IMR-90 (cell line): ENCODE measurements around the gene SART1. TPM values are rescaled to one million over a fixed set of nuclear protein-coding genes. Genes with fewer than 3 reads are reported as not detected.

Experiments
- ATAC-seq: fragments of 200-7000 bp; cut with Tn5 transposase; 2 replicates; pipeline ENCODE4 v1.9.1; 2020; ENCODE audit warnings: low read depth, mild to moderate bottlenecking, moderate library complexity
- BruUV-seq: library from RNA; stranded (reverse); fragments of 400-500 nt; replicated peaks from 2 replicates; lab custom pipeline; 2021; lab: Mats Ljungman, UMichigan
- CTCF ChIA-PET: fragments of 300-600 bp; formaldehyde crosslinking; extraction: SDS; loops from one replicate; lab custom pipeline; 2021; ENCODE audit warnings: antibody characterized with exemption; lab: Yijun Ruan, JAX
- POLR2A ChIA-PET: fragments of 300-600 bp; sonication (Branson Sonifier 250); formaldehyde crosslinking; loops from one replicate; lab custom pipeline; 2022; ENCODE audit warnings: antibody characterized with exemption; ENCODE audit not compliant: unreplicated experiment; lab: Charles Lee
- DNase-seq: peaks from one replicate; pipeline ENCODE4 v3.0.0; 2013
- H2AFZ ChIP-seq: replicated peaks from 2 replicates; pipeline ENCODE3; 2013; ENCODE audit warnings: low read length, mild to moderate bottlenecking; ENCODE audit not compliant: poor library complexity
- H2AK5ac ChIP-seq: 2 replicates; pipeline ENCODE4 v1.6.1; 2013; ENCODE audit warnings: low read depth, low read length, inconsistent platforms
- H2AK9ac ChIP-seq: replicated peaks from 2 replicates; pipeline ENCODE3; 2013; ENCODE audit warnings: mild to moderate bottlenecking, low read depth, low read length, moderate library complexity; ENCODE audit not compliant: poor library complexity
- H2BK120ac ChIP-seq: 2 replicates; pipeline ENCODE4 v1.6.1; 2013; ENCODE audit warnings: low read depth, low read length, inconsistent platforms
- H2BK15ac ChIP-seq: 3 replicates; pipeline ENCODE4 v1.6.1; 2013; ENCODE audit warnings: low read depth, low read length, inconsistent platforms
- H2BK20ac ChIP-seq: 2 replicates; pipeline ENCODE4 v1.6.1; 2013; ENCODE audit warnings: low read depth, mild to moderate bottlenecking, inconsistent platforms, low read length, moderate library complexity
- H2BK5ac ChIP-seq: 2 replicates; pipeline ENCODE4 v1.6.1; 2013; ENCODE audit warnings: mild to moderate bottlenecking, low read depth, low read length, inconsistent platforms; ENCODE audit not compliant: poor library complexity, severe bottlenecking
- H3K14ac ChIP-seq: replicated peaks from 2 replicates; pipeline ENCODE4 v1.6.1; 2013; ENCODE audit warnings: low read depth, low read length, inconsistent platforms
- H3K18ac ChIP-seq: 2 replicates; pipeline ENCODE4 v1.6.1; 2013; ENCODE audit warnings: low read depth, low read length, control low read depth
- H3K23ac ChIP-seq: 2 replicates; pipeline ENCODE4 v1.6.1; 2013; ENCODE audit warnings: low read depth, low read length, inconsistent platforms
- H3K27ac ChIP-seq: 2 replicates; pipeline ENCODE4 v1.5.1; 2013; ENCODE audit warnings: mild to moderate bottlenecking, control low read depth, low read length; ENCODE audit not compliant: insufficient read depth
- H3K27me3 ChIP-seq: 2 replicates; pipeline ENCODE4 v1.6.1; 2013; ENCODE audit warnings: low read length; ENCODE audit not compliant: control insufficient read depth, insufficient read depth
- H3K36me3 ChIP-seq: 2 replicates; pipeline ENCODE4 v1.6.1; 2013; ENCODE audit warnings: low read length, mixed read lengths; ENCODE audit not compliant: control insufficient read depth, insufficient read depth
- H3K4ac ChIP-seq: 2 replicates; pipeline ENCODE4 v1.6.1; 2013; ENCODE audit warnings: low read depth, low read length, inconsistent platforms
- H3K4me1 ChIP-seq: 2 replicates; pipeline ENCODE4 v1.6.1; 2013; ENCODE audit warnings: low read length, mixed read lengths; ENCODE audit not compliant: control insufficient read depth, insufficient read depth
- H3K4me2 ChIP-seq: 2 replicates; pipeline ENCODE4 v1.6.1; 2013; ENCODE audit warnings: low read depth, mild to moderate bottlenecking, control low read depth, low read length, moderate library complexity
- H3K4me3 ChIP-seq: 2 replicates; pipeline ENCODE4 v1.5.1; 2013; ENCODE audit warnings: low read depth, mild to moderate bottlenecking, control low read depth, low read length, moderate library complexity; ENCODE audit not compliant: insufficient read depth
- H3K56ac ChIP-seq: 2 replicates; pipeline ENCODE4 v1.6.1; 2013; ENCODE audit warnings: low read length, inconsistent platforms; ENCODE audit not compliant: insufficient read depth; ENCODE audit errors: extremely low read depth
- H3K79me1 ChIP-seq, 2 experiments: 2 replicates each; pipeline ENCODE4 v1.6.1; 2013; ENCODE audit warnings: low read length in 2 of 2, inconsistent platforms in 1 of 2, low read depth in 1 of 2
- H3K9ac ChIP-seq: 2 replicates; pipeline ENCODE4 v1.6.1; 2013; ENCODE audit warnings: low read depth, low read length, control low read depth
- H3K9me1 ChIP-seq: 2 replicates; pipeline ENCODE4 v1.6.1; 2013; ENCODE audit warnings: low read length, inconsistent platforms; ENCODE audit not compliant: insufficient read depth
- H3K9me3 ChIP-seq: 2 replicates; pipeline ENCODE4 v1.6.1; 2013; ENCODE audit warnings: low read length; ENCODE audit not compliant: control insufficient read depth, insufficient read depth
- H4K20me1 ChIP-seq: 2 replicates; pipeline ENCODE4 v1.6.1; 2013; ENCODE audit warnings: low read length, inconsistent platforms; ENCODE audit not compliant: insufficient read depth
- H4K5ac ChIP-seq: 2 replicates; pipeline ENCODE4 v1.6.1; 2013; ENCODE audit warnings: mild to moderate bottlenecking, low read depth, low read length, control low read depth
- H4K8ac ChIP-seq, 2 experiments: 2 replicates each; pipeline ENCODE4 v1.6.1; 2013; ENCODE audit warnings: low read depth in 2 of 2, low read length in 2 of 2, control low read depth in 1 of 2, inconsistent platforms in 1 of 2
- H4K91ac ChIP-seq: 2 replicates; pipeline ENCODE4 v1.6.1; 2013; ENCODE audit warnings: low read depth, low read length, inconsistent platforms; ENCODE audit not compliant: insufficient read depth
- CEBPB ChIP-seq: IDR thresholded peaks from 2 replicates; pipeline ENCODE4 v1.6.1; 2012; ENCODE audit warnings: low read depth, low read length, improper control_type of control experiment
- NFE2L2 ChIP-seq: fragments of 150-350 bp; IDR thresholded peaks from 2 replicates; pipeline ENCODE4 v1.6.1; 2016; ENCODE audit warnings: low read depth, mild to moderate bottlenecking, low read length
- POLR2A ChIP-seq: IDR thresholded peaks from 2 replicates; pipeline ENCODE4 v1.6.1; 2012; ENCODE audit warnings: mild to moderate bottlenecking, low read depth, low read length
- RCOR1 ChIP-seq: IDR thresholded peaks from 2 replicates; pipeline ENCODE4 v1.6.1; 2012; ENCODE audit warnings: mild to moderate bottlenecking, low read length, improper control_type of control experiment; ENCODE audit not compliant: insufficient replicate concordance
- WGBS, 2 experiments: methylation state at CpG; one replicate each; pipeline versions ENCODE4 v1.1.5 to v1.1.7; 2013; ENCODE audit warnings: missing lambda C conversion rate in 2 of 2; ENCODE audit not compliant: insufficient read length in 1 of 2; ENCODE audit errors: extremely low coverage in 2 of 2; 5-methylcytosine and 5-hydroxymethylcytosine counted together
- dilution Hi-C: fragments of 300-500 bp; cut with HindIII; formaldehyde crosslinking; loops from one replicate; pipeline ENCODE4 v1.14.3; 2018; ENCODE audit warnings: low sequenced_read_pairs; ENCODE audit not compliant: unreplicated experiment
- in situ Hi-C: fragments of 300-500 bp; cut with MboI; formaldehyde crosslinking; loops from 3 replicates; pipeline ENCODE4 v1.14.3; 2019; ENCODE audit warnings: low sequenced_read_pairs, inconsistent platforms, mixed read lengths
- intact Hi-C: fragments of 100-400 bp; cut with micrococcal nuclease; formaldehyde crosslinking; loops from 2 replicates; pipeline ENCODE4 v1.10.0; 2022
- polyA plus RNA-seq, 3 experiments: library from polyadenylated mRNA; depleted of rRNA; stranded (reverse); fragments of >200 nt; gene quantifications; 2 replicates each; pipeline ENCODE4 v1.2.3, GENCODE V29; 2012; ENCODE audit warnings: low replicate concordance in 1 of 3
- total RNA-seq: library from RNA; depleted of rRNA; stranded (reverse); fragments of >200 nt; gene quantifications from 2 replicates; pipeline ENCODE4 v1.2.3, GENCODE V29; 2012

Gene SART1
- total and polyA plus RNA-seq, 2 of the 4 experiments (the other 2 are of a cell fraction), result 25.5 to 43.5 TPM

GRCh38 chr11:65952052-65952521, 9.4 kb upstream of the SART1 start:
- in situ Hi-C loops (no loop called here), dilution Hi-C loops (no loop called here), intact Hi-C loops (no loop called here)
- H2AK5ac ChIP-seq, result no peak overlapping the region
- no peak overlapping the region for H2BK5ac ChIP-seq
- no peaks in the 10 kb centered on the region for H4K20me1 ChIP-seq
- H3K56ac ChIP-seq, result no peak overlapping the region
- no CpG with 5 or more reads among the region's 6 CpGs for WGBS, 2 experiments
- no peak overlapping the region for H4K91ac ChIP-seq
- no peak overlapping the region for H4K8ac ChIP-seq
- CTCF ChIA-PET, result no interaction called here
- no peak overlapping the region for H4K5ac ChIP-seq
- no peaks in the 10 kb centered on the region; the same call in 1 of the 2 replicates for H3K9me1 ChIP-seq
- no peak overlapping the region for H2AK9ac ChIP-seq
- peaks cover 3% of the 10 kb centered on the region; the same call in 1 of the 2 replicates for H3K27me3 ChIP-seq
- H2BK120ac ChIP-seq, result no peak overlapping the region
- H3K9ac ChIP-seq, result no peak overlapping the region
- H3K4me2 ChIP-seq, result no peak overlapping the region
- H3K36me3 ChIP-seq, result no peaks in the 10 kb centered on the region
- no peak overlapping the region for H3K23ac ChIP-seq
- H3K9me3 ChIP-seq, result no peaks in the 10 kb centered on the region
- ATAC-seq (no peak), DNase-seq (no peak)
- H3K4me3 ChIP-seq, result no peak overlapping the region
- TF ChIP-seq NFE2L2 (no peak), RCOR1 (no peak), POLR2A (no peak), CEBPB (no peak)
- H3K4me1 ChIP-seq, result no peaks in the 10 kb centered on the region
- H3K79me1 ChIP-seq, result no peaks in the 10 kb centered on the region
- H2AFZ ChIP-seq, result no peak overlapping the region
- no TSS peak for BruUV-seq
- H3K4ac ChIP-seq, result no peak overlapping the region
- no peak overlapping the region for H3K27ac ChIP-seq
- POLR2A ChIA-PET, result no interaction called here
- H3K14ac ChIP-seq, result no peak overlapping the region
- no peak overlapping the region for H2BK15ac ChIP-seq
- H3K18ac ChIP-seq, result no peak overlapping the region
- no peak overlapping the region for H2BK20ac ChIP-seq
